Fibroblast of skin of left quadriceps (primary cell): ENCODE measurements around the gene KLF11.
"Not testable (repeated sequence)": the region's sequence is repeated elsewhere in the genome, so short reads cannot be mapped to it uniquely, and the experiment has no call there.

Source experiments
- DNase-seq, 2 experiments: peaks; one replicate each; pipeline ENCODE4 v3.0.0-alpha.2; 2013; ENCODE audit warnings: low read depth in 2 of 2

The KLF11 gene

DNA sequence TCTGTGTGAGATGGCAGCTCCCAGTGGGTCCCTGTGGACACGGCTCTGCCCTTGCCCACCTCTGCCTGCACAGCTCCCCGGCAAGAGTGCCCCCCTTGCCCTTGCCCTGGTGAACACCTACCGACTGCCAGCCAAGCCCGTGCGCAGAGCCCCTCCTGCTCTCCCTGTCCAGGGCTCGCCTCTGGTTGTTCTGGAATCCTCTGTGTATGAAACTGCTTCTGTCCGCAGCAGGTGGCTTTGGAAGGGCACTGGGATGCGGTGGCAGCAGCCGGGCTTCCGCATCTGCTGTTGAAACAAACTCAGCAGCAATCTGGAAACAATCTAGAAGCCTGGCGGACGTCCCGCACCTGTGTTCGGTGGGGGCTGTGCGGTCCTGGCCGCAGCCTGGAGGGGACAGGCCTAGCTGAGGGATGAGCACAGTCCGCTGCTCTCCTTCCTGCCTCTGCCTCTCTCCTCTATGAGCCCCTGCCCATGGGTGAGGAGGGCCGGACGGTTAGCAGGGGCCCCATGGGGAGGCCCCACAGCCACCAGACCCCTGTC is 34.0 kb upstream of the KLF11 start:
- DNase-seq = no peak

DNA sequence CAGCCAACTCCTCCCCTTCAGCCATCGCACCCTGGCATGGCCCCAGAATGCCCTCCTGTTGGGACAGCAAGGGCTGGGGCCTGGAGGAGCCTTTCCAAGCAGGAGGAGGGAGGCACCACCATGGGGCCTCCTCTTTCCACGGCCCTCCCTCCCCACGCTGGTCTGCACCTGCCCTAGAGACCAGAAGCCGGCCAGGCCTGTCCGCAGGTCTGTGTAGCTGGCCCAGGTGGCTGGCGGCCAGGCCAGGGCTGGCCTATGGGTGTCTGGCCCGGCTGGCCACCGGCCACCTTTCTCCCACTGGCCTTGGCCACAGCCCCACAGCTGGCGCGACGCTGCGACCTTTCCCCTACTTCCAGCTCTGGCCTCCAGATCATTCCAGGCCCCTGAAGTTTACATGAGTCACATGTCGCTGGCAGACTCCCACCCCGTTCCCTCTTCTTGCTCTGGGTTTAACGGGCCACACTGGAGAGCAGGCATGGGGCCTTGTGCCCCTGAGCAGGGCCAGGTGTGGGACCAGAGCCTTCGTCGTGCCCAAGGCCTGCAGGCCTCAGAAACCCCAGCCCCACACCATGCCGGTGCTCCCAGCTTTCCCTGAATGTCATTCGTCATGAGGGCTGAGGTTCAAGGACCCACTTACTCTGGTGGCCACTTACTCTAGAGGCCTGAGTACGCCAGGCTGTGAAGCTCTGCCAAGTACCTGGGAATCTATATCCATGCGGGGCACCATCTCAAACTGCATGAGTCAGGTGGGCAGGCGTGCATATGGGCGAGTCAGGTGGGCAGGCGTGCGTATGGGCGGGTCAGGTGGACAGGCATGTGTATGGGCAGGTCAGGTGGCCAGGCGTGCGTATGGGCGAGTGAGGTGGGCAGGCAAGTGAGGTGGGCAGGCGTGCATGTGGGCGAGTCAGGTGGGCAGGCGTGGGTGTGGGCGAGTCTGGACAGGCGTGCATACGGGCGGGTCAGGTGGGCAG is 33.3 kb upstream of the KLF11 start:
- DNase-seq = no peak

DNA sequence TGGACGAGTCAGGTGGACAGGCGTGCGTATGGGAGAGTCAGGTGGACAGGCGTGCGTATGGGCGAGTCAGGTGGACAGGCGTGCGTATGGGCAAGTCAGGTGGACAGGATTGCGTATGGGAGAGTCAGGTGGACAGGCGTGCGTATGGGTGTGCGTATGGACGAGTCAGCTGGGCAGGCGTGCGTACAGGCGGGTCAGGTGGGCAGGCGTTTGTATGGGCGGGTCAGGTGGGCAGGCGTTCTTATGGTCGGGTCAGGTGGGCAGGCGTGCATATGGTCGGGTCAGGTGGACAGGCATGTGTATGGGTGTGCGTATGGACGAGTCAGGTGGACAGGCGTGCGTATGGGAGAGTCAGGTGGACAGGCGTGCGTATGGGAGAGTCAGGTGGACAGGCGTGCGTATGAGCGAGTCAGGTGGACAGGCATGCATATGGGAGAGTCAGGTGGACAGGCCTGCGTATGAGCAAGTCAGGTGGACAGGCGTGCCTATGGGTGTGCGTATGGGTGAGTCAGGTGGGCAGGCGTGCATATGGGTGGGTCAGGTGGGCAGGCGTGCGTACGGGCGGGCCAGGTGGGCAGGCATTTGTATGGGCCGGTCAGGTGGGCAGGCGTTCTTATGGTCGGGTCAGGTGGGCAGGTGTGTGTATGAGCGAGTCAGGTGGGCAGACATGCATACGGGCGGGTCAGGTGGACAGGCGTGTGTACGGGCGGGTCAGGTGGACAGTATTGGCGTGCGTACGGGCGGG is 32.3 kb upstream of the KLF11 start:
- not testable (repeated sequence) for DNase-seq

DNA sequence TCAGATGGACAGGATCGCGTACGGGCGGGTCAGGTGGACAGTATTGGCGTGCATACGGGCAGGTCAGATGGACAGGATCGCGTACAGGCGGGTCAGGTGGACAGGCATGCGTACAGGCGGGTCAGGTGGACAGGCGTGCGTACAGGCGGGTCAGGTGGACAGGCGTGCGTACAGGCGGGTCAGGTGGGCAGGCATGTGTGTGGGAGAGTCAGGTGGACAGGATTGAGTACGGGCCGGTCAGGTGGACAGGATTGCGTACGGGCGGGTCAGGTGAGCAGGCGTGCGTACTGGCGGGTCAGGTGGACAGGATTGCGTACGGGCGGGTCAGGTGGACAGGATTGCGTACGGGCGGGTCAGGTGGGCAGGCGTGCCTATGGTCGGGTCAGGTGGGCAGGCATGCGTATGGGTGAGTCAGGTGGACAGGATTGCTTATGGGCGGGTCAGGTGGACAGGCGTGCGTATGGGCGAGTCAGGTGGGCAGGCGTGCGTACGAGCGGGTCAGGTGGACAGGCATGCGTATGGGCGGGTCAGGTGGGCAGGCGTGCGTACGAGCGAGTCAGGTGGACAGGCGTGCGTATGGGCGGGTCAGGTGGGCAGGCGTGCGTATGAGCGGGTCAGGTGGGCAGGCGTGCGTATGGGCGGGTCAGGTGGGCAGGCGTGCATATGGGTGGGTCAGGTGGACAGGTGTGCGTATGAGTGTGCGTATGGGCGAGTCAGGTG is 31.6 kb upstream of the KLF11 start:
- not testable (repeated sequence) for DNase-seq

DNA sequence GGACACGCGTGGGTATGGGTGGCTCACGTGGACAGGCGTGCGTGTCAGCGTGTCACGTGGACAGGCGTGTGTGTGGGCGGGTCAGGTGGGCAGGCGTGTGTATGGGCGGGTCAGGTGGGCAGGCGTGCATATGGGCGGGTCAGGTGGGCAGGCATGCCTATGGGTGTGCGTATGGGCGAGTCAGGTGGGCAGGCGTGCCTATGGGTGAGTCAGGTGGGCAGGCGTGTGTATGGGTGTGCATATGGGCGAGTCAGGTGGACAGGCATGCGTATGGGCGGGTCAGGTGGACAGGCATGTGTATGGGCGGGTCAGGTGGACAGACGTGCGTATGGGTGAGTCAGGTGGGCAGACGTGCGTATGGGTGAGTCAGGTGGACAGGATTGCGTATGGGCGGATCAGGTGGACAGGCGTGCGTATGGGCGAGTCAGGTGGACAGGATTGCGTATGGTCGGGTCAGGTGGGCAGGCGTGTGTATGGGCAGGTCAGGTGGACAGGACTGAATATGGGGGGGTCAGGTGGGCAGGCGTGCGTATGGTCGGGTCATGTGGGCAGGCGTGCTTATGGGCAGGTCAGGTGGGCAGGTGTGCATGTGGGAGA is 30.9 kb upstream of the KLF11 start:
- DNase-seq = not testable (repeated sequence)

DNA sequence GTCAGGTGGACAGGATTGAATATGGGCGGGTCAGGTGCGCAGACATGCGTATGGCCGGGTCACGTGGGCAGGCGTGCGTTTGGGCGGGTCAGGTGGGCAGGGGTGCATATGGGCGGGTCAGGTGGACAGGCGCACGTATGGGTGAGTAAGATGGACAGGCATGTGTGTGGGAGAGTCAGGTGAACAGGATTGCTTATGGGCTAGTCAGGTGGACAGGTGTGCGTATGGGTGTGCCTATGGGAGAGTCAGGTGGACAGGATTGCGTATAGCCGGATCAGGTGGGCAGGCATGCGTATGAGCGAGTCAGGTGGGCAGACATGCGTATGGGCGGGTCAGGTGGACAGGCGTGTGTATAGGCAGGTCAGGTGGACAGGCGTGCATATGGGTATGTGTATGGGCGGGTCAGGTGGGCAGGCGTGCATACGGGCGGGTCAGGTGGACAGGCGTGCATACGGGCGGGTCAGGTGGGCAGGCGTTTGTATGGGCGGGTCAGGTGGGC is 30.3 kb upstream of the KLF11 start:
- DNase-seq = no peak

DNA sequence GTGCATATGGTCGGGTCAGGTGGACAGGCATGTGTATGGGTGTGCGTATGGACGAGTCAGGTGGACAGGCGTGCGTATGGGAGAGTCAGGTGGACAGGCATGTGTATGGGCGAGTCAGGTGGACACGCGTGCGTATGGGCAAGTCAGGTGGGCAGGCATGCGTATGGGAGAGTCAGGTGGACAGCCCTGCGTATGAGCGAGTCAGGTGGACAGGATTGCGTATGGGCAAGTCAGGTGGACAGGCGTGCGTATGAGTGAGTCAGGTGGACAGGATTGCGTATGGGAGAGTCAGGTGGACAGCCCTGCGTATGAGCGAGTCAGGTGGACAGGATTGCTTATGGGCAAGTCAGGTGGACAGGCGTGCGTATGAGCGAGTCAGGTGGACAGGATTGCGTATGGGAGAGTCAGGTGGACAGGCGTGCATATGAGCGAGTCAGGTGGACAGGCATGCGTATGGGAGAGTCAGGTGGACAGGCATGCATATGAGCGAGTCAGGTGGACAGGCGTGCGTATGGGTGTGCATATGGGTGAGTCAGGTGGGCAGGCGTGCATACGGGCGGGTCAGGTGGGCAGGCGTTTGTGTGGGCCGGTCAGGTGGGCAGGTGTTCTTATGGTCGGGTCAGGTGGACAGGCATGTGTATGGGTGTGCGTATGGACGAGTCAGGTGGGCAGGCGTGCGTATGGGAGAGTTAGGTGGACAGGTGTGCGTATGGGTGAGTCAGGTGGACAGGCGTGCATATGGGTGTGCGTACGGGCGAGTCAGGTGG is 29.5 kb upstream of the KLF11 start:
- DNase-seq = not testable (repeated sequence)

DNA sequence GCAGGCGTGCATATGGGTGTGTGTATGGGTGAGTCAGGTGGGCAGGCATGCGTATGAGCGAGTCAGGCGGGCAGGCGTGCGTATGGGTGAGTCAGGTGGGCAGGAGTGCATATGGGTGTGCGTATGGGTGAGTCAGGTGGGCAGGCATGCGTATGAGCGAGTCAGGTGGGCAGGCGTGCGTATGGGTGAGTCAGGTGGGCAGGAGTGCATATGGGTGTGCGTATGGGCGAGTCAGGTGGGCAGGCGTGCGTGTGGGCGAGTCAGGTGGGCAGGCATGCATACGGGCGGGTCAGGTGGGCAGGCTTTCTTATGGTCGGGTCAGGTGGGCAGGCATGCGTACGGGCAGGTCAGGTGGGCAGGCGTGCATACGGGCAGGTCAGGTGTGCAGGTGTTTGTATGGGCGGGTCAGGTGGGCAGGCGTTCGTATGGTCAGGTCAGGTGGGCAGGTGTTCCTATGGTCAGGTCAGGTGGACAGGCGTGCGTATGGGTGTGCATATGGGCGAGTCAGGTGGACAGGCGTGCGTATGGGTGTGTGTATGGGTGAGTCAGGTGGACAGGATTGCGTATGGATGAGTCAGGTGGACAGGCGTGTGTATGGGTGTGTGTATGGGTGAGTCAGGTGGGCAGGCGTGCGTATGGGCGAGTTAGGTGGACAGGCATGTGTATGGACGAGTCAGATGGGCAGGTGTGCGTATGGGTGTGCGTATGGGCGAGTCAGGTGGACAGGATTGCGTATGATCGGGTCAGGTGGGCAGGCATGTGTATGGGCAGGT is 28.7 kb upstream of the KLF11 start:
- no peak for DNase-seq

DNA sequence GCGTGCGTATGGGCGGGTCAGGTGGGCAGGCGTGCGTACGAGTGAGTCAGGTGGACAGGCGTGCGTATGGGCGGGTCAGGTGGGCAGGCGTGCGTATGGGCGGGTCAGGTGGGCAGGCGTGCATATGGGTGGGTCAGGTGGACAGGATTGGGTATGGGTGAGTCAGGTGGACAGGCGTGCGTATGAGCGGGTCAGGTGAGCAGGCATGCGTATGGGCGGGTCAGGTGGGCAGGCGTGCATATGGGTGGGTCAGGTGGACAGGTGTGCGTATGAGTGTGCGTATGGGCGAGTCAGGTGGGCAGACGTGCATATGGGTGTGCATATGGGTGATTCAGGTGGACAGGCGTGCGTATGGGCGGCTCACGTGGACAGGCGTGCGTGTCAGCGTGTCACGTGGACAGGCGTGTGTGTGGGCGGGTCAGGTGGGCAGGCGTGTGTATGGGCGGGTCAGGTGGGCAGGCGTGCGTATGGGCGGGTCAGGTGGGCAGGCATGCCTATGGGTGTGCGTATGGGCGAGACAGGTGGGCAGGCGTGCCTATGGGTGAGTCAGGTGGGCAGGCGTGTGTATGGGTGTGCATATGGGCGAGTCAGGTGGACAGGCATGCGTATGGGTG is 27.9 kb upstream of the KLF11 start:
- DNase-seq = not testable (repeated sequence)

DNA sequence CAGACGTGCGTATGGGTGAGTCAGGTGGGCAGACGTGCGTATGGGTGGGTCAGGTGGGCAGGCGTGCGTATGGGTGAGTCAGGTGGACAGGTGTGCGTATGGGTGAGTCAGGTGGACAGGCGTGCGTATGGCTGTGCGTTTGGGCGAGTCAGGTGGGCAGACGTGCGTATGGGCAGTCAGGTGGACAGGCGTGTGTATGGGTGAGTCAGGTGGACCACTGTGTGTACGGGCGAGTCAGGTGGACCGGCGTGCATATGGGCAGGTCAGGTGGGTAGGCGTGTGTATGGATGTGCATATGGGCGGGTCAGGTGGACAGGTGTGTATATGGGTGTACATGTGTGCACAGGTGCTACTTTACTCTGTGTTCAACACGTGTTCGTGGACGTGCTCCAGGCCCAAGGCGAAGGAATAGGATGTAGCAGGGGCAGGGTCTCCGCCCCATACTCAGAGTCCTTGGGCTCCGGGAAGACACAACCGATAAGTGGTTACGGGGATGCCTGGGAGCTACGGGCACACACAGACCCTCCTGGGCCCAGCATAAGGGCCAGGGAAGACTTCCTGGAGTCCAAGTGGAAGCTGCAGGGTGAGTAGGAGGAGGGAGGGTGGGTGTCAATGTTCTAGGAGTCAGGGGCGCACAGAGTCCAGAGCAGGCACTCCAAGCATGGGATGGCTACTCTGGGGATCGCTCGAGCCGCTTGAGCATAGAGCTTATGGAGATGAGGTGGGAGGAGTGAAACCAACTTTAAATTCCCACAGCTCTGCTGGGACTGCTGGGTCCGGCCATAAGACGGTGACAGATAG is 27.1 kb upstream of the KLF11 start:
- DNase-seq = no peak

DNA sequence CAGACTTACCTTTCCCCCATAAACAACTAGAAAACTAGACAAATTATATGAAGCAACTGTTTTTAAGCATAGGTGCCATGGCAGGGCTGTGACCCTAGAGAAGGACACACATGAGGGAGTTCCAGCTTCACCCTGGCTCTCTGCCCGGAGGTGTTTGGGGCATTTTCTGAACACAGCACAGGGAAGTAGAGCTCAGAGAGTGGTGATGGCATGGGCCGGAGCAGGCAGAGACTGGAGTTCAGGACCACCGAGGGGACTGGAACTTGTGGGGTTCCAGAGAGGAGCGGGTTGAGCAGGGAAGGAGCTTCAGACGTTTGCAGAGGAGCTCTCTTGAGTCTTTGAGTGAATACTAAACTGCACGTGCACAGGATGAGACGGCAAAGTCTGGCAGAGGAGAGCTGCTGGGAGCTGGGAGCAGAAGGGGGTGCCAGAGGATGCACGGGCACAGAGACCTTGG is 26.5 kb upstream of the KLF11 start:
- no peak for DNase-seq

DNA sequence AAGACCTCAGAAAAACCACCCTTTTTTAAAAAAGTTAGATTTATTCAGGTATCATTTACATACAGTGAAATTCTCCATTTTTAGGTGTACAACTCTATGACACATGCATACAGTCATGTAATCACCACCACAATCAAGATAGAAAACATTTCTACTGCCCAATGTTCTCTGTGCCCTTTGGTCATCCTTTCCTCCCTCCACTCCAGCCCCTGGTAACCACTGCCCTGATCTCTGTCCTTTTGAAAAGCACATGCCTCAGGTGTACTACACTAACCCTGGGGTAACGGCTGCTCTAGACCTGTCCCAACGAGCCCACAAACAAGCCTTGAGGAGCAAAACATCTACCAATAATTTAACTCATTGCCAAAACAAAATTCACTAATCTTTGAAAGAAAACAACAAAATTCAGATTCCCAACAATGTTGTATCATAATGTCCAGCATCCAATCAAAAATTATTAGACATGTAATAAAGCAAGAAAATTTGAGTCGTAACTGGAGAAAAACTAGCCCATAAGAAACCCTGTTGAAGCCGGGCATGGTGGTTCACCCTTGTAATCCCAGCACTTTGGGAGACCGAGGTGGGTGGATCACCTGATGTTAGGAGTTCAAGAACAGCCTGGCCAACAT is 25.9 kb upstream of the KLF11 start:
- no peak for DNase-seq

DNA sequence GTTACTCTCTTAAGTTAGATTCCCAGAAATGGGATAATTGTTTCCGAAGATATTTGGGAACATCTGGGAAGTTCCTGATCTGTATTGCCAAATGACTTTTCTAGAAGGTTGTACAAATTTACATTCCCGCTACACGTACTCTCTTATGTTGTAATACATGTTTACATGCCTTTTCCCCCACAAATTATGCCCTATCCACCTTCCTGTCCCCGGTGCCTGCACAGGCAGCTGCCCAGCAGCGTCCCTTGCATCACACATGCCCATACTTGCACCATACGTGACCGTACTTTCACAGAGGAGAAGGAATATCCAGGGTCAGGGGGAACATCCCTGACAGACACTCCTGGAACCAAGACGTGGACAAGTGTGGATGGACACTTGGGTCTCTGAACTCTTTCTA is 24.2 kb upstream of the KLF11 start:
- no peak for DNase-seq

DNA sequence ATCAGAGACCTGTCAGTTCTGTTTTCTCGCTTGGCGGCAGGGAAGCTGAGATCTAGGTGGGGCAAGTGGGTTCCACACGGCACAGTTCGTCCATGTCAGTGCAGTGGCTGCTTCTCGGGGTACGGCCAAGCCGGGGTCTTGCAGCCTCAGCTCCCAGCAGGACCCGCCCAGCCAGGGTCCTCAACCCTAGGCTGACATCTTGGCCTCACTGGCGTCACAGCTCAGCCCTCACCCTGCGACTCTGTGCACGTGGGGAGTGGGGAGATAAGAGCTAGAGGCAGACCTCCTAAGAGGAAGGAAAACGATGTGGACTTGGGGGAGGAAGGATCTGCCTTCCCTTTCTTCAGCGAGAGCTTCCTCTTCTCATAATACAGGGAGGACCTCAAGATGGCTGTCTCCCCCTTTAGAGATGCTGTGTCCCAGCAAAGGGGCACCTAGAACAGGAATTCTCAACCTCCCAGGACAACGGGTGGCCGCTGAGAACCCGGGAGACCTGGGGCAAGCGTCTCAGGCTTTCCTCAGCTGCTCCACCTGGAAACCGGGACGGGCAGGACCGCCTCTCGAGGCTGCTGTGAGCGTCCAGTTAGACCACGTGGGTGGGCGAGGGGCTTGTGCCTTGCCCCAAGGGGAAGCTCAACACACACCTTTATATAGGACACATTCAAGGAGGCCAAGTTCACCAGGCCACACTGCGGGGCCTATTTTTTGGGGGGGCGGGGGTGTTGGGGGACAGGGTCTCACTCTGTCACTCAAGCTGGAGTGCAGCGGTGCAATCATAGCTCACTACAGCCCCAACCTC is 23.5 kb upstream of the KLF11 start:
- DNase-seq = no peak

DNA sequence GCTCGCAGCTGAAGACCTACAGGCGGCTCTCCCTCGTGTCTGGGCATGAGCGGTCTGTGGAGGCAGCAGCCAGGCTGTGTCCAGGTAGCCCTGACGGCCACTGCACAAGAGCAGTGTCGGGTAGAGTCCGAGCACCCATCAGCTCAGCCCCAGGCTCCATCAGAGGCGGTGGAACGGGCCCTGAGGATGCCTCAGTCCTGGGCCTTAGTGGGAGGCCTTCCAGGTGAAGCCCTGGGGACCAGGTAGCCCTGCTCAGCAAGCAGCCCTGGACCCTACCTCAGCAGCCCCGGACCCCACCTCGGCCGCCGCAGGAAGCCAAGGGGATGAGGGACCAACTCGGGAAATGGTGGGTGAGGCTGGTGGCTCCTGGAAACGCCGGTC is 21.3 kb upstream of the KLF11 start:
- no peak for DNase-seq

DNA sequence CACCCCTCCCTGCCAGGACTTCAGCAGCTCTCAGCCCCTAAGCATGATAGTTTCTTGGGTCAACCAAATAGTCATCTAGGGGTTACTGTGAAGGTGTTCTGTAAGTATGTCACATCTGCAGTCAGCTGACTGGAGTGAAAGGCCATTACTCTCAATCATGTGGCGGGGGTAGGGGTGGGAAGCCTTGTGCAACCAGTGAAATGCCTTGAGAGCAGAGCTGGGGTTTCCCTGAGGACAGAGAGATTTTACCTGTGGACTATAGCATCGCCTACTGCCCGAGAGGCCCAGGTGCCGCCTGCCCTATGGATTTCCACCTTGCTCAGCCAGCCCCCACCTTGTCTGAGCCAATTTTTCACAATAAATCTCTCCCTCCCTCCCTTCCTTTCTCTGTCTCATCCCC is 20.9 kb upstream of the KLF11 start:
- DNase-seq = no peak
